IMR-90 (cell line): ENCODE results near the gene DCANP1. TPM values are rescaled to one million over a fixed set of nuclear protein-coding genes. Genes with fewer than 3 reads are reported as not detected.

Experiments used
- ATAC-seq: fragments of 200-7000 bp; cut with Tn5 transposase; 2 replicates; pipeline ENCODE4 v1.9.1; 2020; ENCODE audit warnings: low read depth, mild to moderate bottlenecking, moderate library complexity
- BruUV-seq: library from RNA; stranded (reverse); fragments of 400-500 nt; replicated peaks from 2 replicates; lab custom pipeline; 2021; lab: Mats Ljungman, UMichigan
- CTCF ChIA-PET: fragments of 300-600 bp; formaldehyde crosslinking; extraction: SDS; loops from one replicate; lab custom pipeline; 2021; ENCODE audit warnings: antibody characterized with exemption; lab: Yijun Ruan, JAX
- POLR2A ChIA-PET: fragments of 300-600 bp; sonication (Branson Sonifier 250); formaldehyde crosslinking; loops from one replicate; lab custom pipeline; 2022; ENCODE audit warnings: antibody characterized with exemption; ENCODE audit not compliant: unreplicated experiment; lab: Charles Lee
- DNase-seq: peaks from one replicate; pipeline ENCODE4 v3.0.0; 2013
- H2AFZ ChIP-seq: replicated peaks from 2 replicates; pipeline ENCODE3; 2013; ENCODE audit warnings: low read length, mild to moderate bottlenecking; ENCODE audit not compliant: poor library complexity
- H2AK5ac ChIP-seq: 2 replicates; pipeline ENCODE4 v1.6.1; 2013; ENCODE audit warnings: low read depth, low read length, inconsistent platforms
- H2AK9ac ChIP-seq: replicated peaks from 2 replicates; pipeline ENCODE3; 2013; ENCODE audit warnings: mild to moderate bottlenecking, low read depth, low read length, moderate library complexity; ENCODE audit not compliant: poor library complexity
- H2BK120ac ChIP-seq: 2 replicates; pipeline ENCODE4 v1.6.1; 2013; ENCODE audit warnings: low read depth, low read length, inconsistent platforms
- H2BK15ac ChIP-seq: 3 replicates; pipeline ENCODE4 v1.6.1; 2013; ENCODE audit warnings: low read depth, low read length, inconsistent platforms
- H2BK20ac ChIP-seq: 2 replicates; pipeline ENCODE4 v1.6.1; 2013; ENCODE audit warnings: low read depth, mild to moderate bottlenecking, inconsistent platforms, low read length, moderate library complexity
- H2BK5ac ChIP-seq: 2 replicates; pipeline ENCODE4 v1.6.1; 2013; ENCODE audit warnings: mild to moderate bottlenecking, low read depth, low read length, inconsistent platforms; ENCODE audit not compliant: poor library complexity, severe bottlenecking
- H3K14ac ChIP-seq: replicated peaks from 2 replicates; pipeline ENCODE4 v1.6.1; 2013; ENCODE audit warnings: low read depth, low read length, inconsistent platforms
- H3K18ac ChIP-seq: 2 replicates; pipeline ENCODE4 v1.6.1; 2013; ENCODE audit warnings: low read depth, low read length, control low read depth
- H3K23ac ChIP-seq: 2 replicates; pipeline ENCODE4 v1.6.1; 2013; ENCODE audit warnings: low read depth, low read length, inconsistent platforms
- H3K27ac ChIP-seq: 2 replicates; pipeline ENCODE4 v1.5.1; 2013; ENCODE audit warnings: mild to moderate bottlenecking, control low read depth, low read length; ENCODE audit not compliant: insufficient read depth
- H3K27me3 ChIP-seq: 2 replicates; pipeline ENCODE4 v1.6.1; 2013; ENCODE audit warnings: low read length; ENCODE audit not compliant: control insufficient read depth, insufficient read depth
- H3K36me3 ChIP-seq: 2 replicates; pipeline ENCODE4 v1.6.1; 2013; ENCODE audit warnings: low read length, mixed read lengths; ENCODE audit not compliant: control insufficient read depth, insufficient read depth
- H3K4ac ChIP-seq: 2 replicates; pipeline ENCODE4 v1.6.1; 2013; ENCODE audit warnings: low read depth, low read length, inconsistent platforms
- H3K4me1 ChIP-seq: 2 replicates; pipeline ENCODE4 v1.6.1; 2013; ENCODE audit warnings: low read length, mixed read lengths; ENCODE audit not compliant: control insufficient read depth, insufficient read depth
- H3K4me2 ChIP-seq: 2 replicates; pipeline ENCODE4 v1.6.1; 2013; ENCODE audit warnings: low read depth, mild to moderate bottlenecking, control low read depth, low read length, moderate library complexity
- H3K4me3 ChIP-seq: 2 replicates; pipeline ENCODE4 v1.5.1; 2013; ENCODE audit warnings: low read depth, mild to moderate bottlenecking, control low read depth, low read length, moderate library complexity; ENCODE audit not compliant: insufficient read depth
- H3K56ac ChIP-seq: 2 replicates; pipeline ENCODE4 v1.6.1; 2013; ENCODE audit warnings: low read length, inconsistent platforms; ENCODE audit not compliant: insufficient read depth; ENCODE audit errors: extremely low read depth
- H3K79me1 ChIP-seq, 2 experiments: 2 replicates each; pipeline ENCODE4 v1.6.1; 2013; ENCODE audit warnings: low read length in 2 of 2, inconsistent platforms in 1 of 2, low read depth in 1 of 2
- H3K9ac ChIP-seq: 2 replicates; pipeline ENCODE4 v1.6.1; 2013; ENCODE audit warnings: low read depth, low read length, control low read depth
- H3K9me1 ChIP-seq: 2 replicates; pipeline ENCODE4 v1.6.1; 2013; ENCODE audit warnings: low read length, inconsistent platforms; ENCODE audit not compliant: insufficient read depth
- H3K9me3 ChIP-seq: 2 replicates; pipeline ENCODE4 v1.6.1; 2013; ENCODE audit warnings: low read length; ENCODE audit not compliant: control insufficient read depth, insufficient read depth
- H4K20me1 ChIP-seq: 2 replicates; pipeline ENCODE4 v1.6.1; 2013; ENCODE audit warnings: low read length, inconsistent platforms; ENCODE audit not compliant: insufficient read depth
- H4K5ac ChIP-seq: 2 replicates; pipeline ENCODE4 v1.6.1; 2013; ENCODE audit warnings: mild to moderate bottlenecking, low read depth, low read length, control low read depth
- H4K8ac ChIP-seq, 2 experiments: 2 replicates each; pipeline ENCODE4 v1.6.1; 2013; ENCODE audit warnings: low read depth in 2 of 2, low read length in 2 of 2, control low read depth in 1 of 2, inconsistent platforms in 1 of 2
- H4K91ac ChIP-seq: 2 replicates; pipeline ENCODE4 v1.6.1; 2013; ENCODE audit warnings: low read depth, low read length, inconsistent platforms; ENCODE audit not compliant: insufficient read depth
- BHLHE40 ChIP-seq: fragments of 150-350 bp; IDR thresholded peaks from 2 replicates; pipeline ENCODE4 v1.6.1; 2016; ENCODE audit warnings: mild to moderate bottlenecking, low read depth, low read length
- CEBPB ChIP-seq: IDR thresholded peaks from 2 replicates; pipeline ENCODE4 v1.6.1; 2012; ENCODE audit warnings: low read depth, low read length, improper control_type of control experiment
- CHD1 ChIP-seq: IDR thresholded peaks from 2 replicates; pipeline ENCODE4 v1.6.1; 2012; ENCODE audit warnings: low read depth, low read length, improper control_type of control experiment
- FOS ChIP-seq: fragments of 150-350 bp; IDR thresholded peaks from 2 replicates; pipeline ENCODE4 v1.6.1; 2016; ENCODE audit warnings: low read depth, low read length
- MAFK ChIP-seq: IDR thresholded peaks from 2 replicates; pipeline ENCODE4 v1.6.1; 2012; ENCODE audit warnings: low read depth, low read length, improper control_type of control experiment
- MAZ ChIP-seq: IDR thresholded peaks from 2 replicates; pipeline ENCODE4 v1.6.1; 2012; ENCODE audit warnings: low read depth, mild to moderate bottlenecking, low read length, improper control_type of control experiment, moderate library complexity, borderline replicate concordance
- MXI1 ChIP-seq: IDR thresholded peaks from 2 replicates; pipeline ENCODE4 v1.6.1; 2012; ENCODE audit warnings: low read depth, mild to moderate bottlenecking, low read length, moderate library complexity, borderline replicate concordance
- NFE2L2 ChIP-seq: fragments of 150-350 bp; IDR thresholded peaks from 2 replicates; pipeline ENCODE4 v1.6.1; 2016; ENCODE audit warnings: low read depth, mild to moderate bottlenecking, low read length
- RAD21 ChIP-seq: IDR thresholded peaks from 2 replicates; pipeline ENCODE4 v1.6.1; 2012; ENCODE audit warnings: low read length, improper control_type of control experiment
- RFX5 ChIP-seq: IDR thresholded peaks from 2 replicates; pipeline ENCODE4 v1.8.0; 2012; ENCODE audit warnings: low read depth, mild to moderate bottlenecking, low read length, moderate library complexity
- SMC3 ChIP-seq: fragments of 150-350 bp; IDR thresholded peaks from 2 replicates; pipeline ENCODE4 v1.6.1; 2016; ENCODE audit warnings: low read depth, mild to moderate bottlenecking, antibody characterized with exemption, low read length, moderate library complexity
- WGBS, 2 experiments: methylation state at CpG; one replicate each; pipeline versions ENCODE4 v1.1.5 to v1.1.7; 2013; ENCODE audit warnings: missing lambda C conversion rate in 2 of 2; ENCODE audit not compliant: insufficient read length in 1 of 2; ENCODE audit errors: extremely low coverage in 2 of 2; 5-methylcytosine and 5-hydroxymethylcytosine counted together
- dilution Hi-C: fragments of 300-500 bp; cut with HindIII; formaldehyde crosslinking; loops from one replicate; pipeline ENCODE4 v1.14.3; 2018; ENCODE audit warnings: low sequenced_read_pairs; ENCODE audit not compliant: unreplicated experiment
- in situ Hi-C: fragments of 300-500 bp; cut with MboI; formaldehyde crosslinking; loops from 3 replicates; pipeline ENCODE4 v1.14.3; 2019; ENCODE audit warnings: low sequenced_read_pairs, inconsistent platforms, mixed read lengths
- intact Hi-C: fragments of 100-400 bp; cut with micrococcal nuclease; formaldehyde crosslinking; loops from 2 replicates; pipeline ENCODE4 v1.10.0; 2022
- polyA plus RNA-seq, 3 experiments: library from polyadenylated mRNA; depleted of rRNA; stranded (reverse); fragments of >200 nt; gene quantifications; 2 replicates each; pipeline ENCODE4 v1.2.3, GENCODE V29; 2012; ENCODE audit warnings: low replicate concordance in 1 of 3
- total RNA-seq: library from RNA; depleted of rRNA; stranded (reverse); fragments of >200 nt; gene quantifications from 2 replicates; pipeline ENCODE4 v1.2.3, GENCODE V29; 2012
- TF ChIP-seq, protein P1 (sequence below): conservative IDR thresholded peaks from 2 replicates; pipeline ENCODE4 v1.5.1; 2012; ENCODE audit warnings: mild to moderate bottlenecking, low read depth, low read length, improper control_type of control experiment
- TF ChIP-seq, protein P2 (sequence below): fragments of 150-350 bp; IDR thresholded peaks from 2 replicates; pipeline ENCODE4 v1.6.1; 2017; ENCODE audit warnings: mild to moderate bottlenecking, antibody characterized with exemption, low read length, low read depth
- TF ChIP-seq, protein P3 (sequence below): fragments of 150-350 bp; IDR thresholded peaks from 2 replicates; pipeline ENCODE4 v1.6.1; 2016; ENCODE audit warnings: low read depth, mild to moderate bottlenecking, low read length, moderate library complexity, borderline replicate concordance

DCANP1 gene
- total and polyA plus RNA-seq, 2 of the 4 experiments (the other 2 are of a cell fraction): not detected

DNA sequence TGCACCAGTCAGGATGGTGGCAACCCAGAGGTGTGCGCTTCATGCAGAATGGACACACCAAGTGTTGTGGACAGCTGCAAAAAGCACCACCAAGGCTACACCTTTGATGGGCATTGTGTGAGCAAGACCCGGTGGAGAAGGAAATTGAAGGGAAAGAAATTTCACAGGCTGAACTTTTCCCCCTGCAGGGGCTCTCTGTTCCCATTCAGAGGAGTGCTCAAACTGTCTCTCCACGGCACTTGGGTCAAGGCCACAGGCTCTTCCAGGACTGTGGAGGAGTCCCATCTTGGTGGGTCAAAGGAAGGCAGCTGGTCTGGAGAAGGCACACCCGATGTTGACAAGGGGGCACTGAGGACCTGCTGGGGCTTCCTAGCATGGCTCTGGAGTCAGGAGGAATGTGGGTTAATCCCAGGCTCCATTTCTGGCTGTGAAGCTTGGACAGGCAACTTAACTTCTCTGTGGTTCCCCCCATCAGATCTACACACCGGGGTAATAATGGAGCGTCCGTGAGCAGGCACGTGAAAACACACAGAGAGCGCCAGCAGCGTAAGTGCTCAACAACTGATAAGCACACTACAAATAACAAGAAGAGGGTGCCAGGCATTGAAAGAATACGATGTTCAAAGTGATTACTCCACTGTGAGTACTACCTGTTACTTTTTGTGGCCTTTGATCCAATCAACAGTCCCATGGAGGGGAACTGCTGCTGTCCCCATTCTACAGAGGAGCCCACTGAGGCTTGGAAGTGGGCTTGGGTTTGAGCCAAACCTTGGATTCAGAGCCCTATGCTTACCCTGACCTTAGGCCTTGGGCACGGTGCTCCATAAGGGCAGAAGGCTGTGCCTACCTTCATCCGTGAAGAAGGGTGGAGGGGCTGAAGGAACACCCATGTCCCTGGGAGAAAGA, 39.2 kb upstream of the DCANP1 start:
- WGBS, 2 experiments: no CpG with 5 or more reads among the region's 13 CpGs
- H2BK5ac ChIP-seq: no peak overlapping the region
- peaks cover 5% of the 10 kb centered on the region; the same call in 1 of the 2 replicates for H3K9me1 ChIP-seq
- no peaks in the 10 kb centered on the region for H3K36me3 ChIP-seq
- ChIA-PET POLR2A (no interaction called here), CTCF (interaction anchor here (1.6 kb wide), 1 partner anchor 74 kb away, joined by 3 read pairs; no protein-coding TSS in a partner anchor)
- peaks cover 5% of the 10 kb centered on the region; the same call in 1 of the 2 replicates for H3K4me1 ChIP-seq
- H3K14ac ChIP-seq: no peak overlapping the region
- H3K27ac ChIP-seq: no peak overlapping the region
- no peak overlapping the region for H3K23ac ChIP-seq
- no peak overlapping the region for H2AK9ac ChIP-seq
- no peak overlapping the region for H2BK15ac ChIP-seq
- no peaks in the 10 kb centered on the region for H3K9me3 ChIP-seq
- in situ Hi-C loops: no loop called here
- no peak overlapping the region for H2AK5ac ChIP-seq
- intact Hi-C loops: no loop called here
- H3K4ac ChIP-seq: no peak overlapping the region
- no peak overlapping the region for H3K18ac ChIP-seq
- DNase-seq (no peak), ATAC-seq (no peak)
- H3K27me3 ChIP-seq: peaks cover 68% of the 10 kb centered on the region
- no peak overlapping the region for H3K9ac ChIP-seq
- H4K91ac ChIP-seq: no peak overlapping the region
- H4K5ac ChIP-seq: no peak overlapping the region
- no peak overlapping the region for H3K4me3 ChIP-seq
- no peak overlapping the region for H2BK20ac ChIP-seq
- dilution Hi-C loops: no loop called here
- H3K79me1 ChIP-seq: no peaks in the 10 kb centered on the region
- H3K4me2 ChIP-seq: no peak overlapping the region
- no peaks in the 10 kb centered on the region; the same call in 1 of the 2 replicates for H4K20me1 ChIP-seq
- no TSS peak for BruUV-seq
- H2BK120ac ChIP-seq: no peak overlapping the region
- H4K8ac ChIP-seq: no peak overlapping the region
- H3K56ac ChIP-seq: no peak overlapping the region
- H2AFZ ChIP-seq: no peak overlapping the region
- TF ChIP-seq RAD21 (no peak), CHD1 (no peak), SMC3 (no peak), MAFK (no peak), NFE2L2 (no peak), MAZ (no peak), CEBPB (no peak), MXI1 (no peak), BHLHE40 (no peak), RFX5 (no peak), FOS (no peak)
- TF ChIP-seq, protein P1, sequence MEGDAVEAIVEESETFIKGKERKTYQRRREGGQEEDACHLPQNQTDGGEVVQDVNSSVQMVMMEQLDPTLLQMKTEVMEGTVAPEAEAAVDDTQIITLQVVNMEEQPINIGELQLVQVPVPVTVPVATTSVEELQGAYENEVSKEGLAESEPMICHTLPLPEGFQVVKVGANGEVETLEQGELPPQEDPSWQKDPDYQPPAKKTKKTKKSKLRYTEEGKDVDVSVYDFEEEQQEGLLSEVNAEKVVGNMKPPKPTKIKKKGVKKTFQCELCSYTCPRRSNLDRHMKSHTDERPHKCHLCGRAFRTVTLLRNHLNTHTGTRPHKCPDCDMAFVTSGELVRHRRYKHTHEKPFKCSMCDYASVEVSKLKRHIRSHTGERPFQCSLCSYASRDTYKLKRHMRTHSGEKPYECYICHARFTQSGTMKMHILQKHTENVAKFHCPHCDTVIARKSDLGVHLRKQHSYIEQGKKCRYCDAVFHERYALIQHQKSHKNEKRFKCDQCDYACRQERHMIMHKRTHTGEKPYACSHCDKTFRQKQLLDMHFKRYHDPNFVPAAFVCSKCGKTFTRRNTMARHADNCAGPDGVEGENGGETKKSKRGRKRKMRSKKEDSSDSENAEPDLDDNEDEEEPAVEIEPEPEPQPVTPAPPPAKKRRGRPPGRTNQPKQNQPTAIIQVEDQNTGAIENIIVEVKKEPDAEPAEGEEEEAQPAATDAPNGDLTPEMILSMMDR: no peak
- TF ChIP-seq, protein P2, sequence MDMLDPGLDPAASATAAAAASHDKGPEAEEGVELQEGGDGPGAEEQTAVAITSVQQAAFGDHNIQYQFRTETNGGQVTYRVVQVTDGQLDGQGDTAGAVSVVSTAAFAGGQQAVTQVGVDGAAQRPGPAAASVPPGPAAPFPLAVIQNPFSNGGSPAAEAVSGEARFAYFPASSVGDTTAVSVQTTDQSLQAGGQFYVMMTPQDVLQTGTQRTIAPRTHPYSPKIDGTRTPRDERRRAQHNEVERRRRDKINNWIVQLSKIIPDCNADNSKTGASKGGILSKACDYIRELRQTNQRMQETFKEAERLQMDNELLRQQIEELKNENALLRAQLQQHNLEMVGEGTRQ: no peak
- TF ChIP-seq, protein P3, sequence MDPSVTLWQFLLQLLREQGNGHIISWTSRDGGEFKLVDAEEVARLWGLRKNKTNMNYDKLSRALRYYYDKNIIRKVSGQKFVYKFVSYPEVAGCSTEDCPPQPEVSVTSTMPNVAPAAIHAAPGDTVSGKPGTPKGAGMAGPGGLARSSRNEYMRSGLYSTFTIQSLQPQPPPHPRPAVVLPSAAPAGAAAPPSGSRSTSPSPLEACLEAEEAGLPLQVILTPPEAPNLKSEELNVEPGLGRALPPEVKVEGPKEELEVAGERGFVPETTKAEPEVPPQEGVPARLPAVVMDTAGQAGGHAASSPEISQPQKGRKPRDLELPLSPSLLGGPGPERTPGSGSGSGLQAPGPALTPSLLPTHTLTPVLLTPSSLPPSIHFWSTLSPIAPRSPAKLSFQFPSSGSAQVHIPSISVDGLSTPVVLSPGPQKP: no peak
